Glutamatergic neuron (in vitro differentiated cells): ENCODE measurements around the gene C11orf24. TPM values are rescaled to one million over a fixed set of nuclear protein-coding genes. Genes with fewer than 3 reads are reported as not detected.
"Not testable (repeated sequence)": the region's sequence is repeated elsewhere in the genome, so short reads cannot be mapped to it uniquely, and the experiment has no call there.

Experiments
- DNase-seq: peaks from one replicate; pipeline ENCODE4 v3.0.0; 2022
- H3K27ac Mint-ChIP-seq: one replicate; pipeline ENCODE4 v1.8.0; 2020; ENCODE audit warnings: mild to moderate bottlenecking, mixed read lengths, inconsistent platforms; ENCODE audit not compliant: unreplicated experiment
- H3K27me3 Mint-ChIP-seq: one replicate; pipeline ENCODE4 v1.8.0; 2020; ENCODE audit warnings: mild to moderate bottlenecking, moderate library complexity, mixed read lengths, inconsistent platforms; ENCODE audit not compliant: unreplicated experiment
- H3K36me3 Mint-ChIP-seq: one replicate; pipeline ENCODE4 v1.8.0; 2020; ENCODE audit warnings: mild to moderate bottlenecking, mixed read lengths, inconsistent platforms; ENCODE audit not compliant: unreplicated experiment
- H3K4me1 Mint-ChIP-seq: one replicate; pipeline ENCODE4 v1.8.0; 2020; ENCODE audit warnings: mild to moderate bottlenecking, low read depth, mixed read lengths, inconsistent platforms; ENCODE audit not compliant: unreplicated experiment
- H3K4me3 Mint-ChIP-seq: one replicate; pipeline ENCODE4 v1.8.0; 2020; ENCODE audit warnings: mild to moderate bottlenecking, mixed read lengths, inconsistent platforms; ENCODE audit not compliant: unreplicated experiment
- H3K9me3 Mint-ChIP-seq: one replicate; pipeline ENCODE4 v1.8.0; 2020; ENCODE audit warnings: mild to moderate bottlenecking, moderate library complexity, mixed read lengths, inconsistent platforms; ENCODE audit not compliant: unreplicated experiment
- total RNA-seq: library from RNA; stranded (reverse); fragmentation: NEBNext Ultra II Directional; extraction: Animal tissue kit (Norgen Biotek cat#: 25700); gene quantifications from one replicate; pipeline ENCODE4 v1.2.1, GENCODE V29; 2021; ENCODE audit not compliant: unreplicated experiment
- TF ChIP-seq, protein P1 (sequence below): fragments of 200-600 bp; sonication (generic); IDR thresholded peaks from one replicate; pipeline ENCODE4 v1.5.0; 2021; ENCODE audit not compliant: partially characterized antibody, unreplicated experiment

The C11orf24 gene
- total RNA-seq, 1 donor from 2014 or later, result 58.4 TPM

DNA sequence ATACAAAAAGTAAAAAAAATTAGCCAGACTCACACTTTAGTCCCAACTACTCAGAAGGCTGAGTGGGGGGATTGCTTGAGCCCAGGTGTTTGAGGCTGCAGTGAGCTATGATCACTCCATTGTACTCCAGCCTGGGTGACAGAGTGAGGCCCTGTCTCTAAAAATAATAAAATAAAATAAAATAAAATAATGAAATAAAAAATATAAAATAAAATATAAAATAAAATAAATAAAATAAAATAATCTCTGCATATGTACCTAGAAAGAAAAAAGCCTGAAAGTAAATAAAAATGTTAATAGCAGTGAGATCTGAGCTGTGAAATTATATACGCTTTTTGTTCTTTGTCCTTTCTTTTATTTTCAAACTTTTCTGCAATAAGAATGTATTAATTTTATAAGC lies 23.5 kb upstream of the C11orf24 start:
- TF ChIP-seq, protein P1, sequence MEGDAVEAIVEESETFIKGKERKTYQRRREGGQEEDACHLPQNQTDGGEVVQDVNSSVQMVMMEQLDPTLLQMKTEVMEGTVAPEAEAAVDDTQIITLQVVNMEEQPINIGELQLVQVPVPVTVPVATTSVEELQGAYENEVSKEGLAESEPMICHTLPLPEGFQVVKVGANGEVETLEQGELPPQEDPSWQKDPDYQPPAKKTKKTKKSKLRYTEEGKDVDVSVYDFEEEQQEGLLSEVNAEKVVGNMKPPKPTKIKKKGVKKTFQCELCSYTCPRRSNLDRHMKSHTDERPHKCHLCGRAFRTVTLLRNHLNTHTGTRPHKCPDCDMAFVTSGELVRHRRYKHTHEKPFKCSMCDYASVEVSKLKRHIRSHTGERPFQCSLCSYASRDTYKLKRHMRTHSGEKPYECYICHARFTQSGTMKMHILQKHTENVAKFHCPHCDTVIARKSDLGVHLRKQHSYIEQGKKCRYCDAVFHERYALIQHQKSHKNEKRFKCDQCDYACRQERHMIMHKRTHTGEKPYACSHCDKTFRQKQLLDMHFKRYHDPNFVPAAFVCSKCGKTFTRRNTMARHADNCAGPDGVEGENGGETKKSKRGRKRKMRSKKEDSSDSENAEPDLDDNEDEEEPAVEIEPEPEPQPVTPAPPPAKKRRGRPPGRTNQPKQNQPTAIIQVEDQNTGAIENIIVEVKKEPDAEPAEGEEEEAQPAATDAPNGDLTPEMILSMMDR, result no peak
- no peak for DNase-seq
- no peaks in the 10 kb centered on the region for H3K36me3 Mint-ChIP-seq
- no peaks in the 10 kb centered on the region for H3K27me3 Mint-ChIP-seq
- H3K4me3 Mint-ChIP-seq, result no peak overlapping the region
- H3K9me3 Mint-ChIP-seq, result peaks cover 3% of the 10 kb centered on the region
- no peaks in the 10 kb centered on the region for H3K4me1 Mint-ChIP-seq
- no peak overlapping the region for H3K27ac Mint-ChIP-seq

DNA sequence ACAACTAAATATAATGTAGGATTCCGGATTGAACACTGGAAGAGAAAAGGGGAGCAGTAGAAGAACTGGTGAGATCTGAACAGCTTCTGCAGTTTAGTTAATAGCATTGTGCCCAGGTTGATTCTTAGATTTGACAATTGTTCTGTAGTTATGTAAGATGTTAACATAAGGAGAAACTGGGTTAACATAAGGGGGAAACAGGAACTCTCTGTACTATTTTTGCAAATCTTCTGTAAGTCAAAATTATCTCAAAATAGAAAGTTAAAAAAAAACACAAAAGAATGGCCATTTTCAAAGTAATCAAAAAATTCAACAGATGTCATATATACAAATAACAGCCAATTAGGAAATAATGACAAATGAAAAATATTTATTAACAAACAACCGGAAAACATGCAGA lies 21.9 kb upstream of the C11orf24 start:
- TF ChIP-seq, protein P1, result no peak
- Mint-ChIP-seq H3K36me3 (no peaks in the 10 kb centered on the region), H3K27me3 (no peaks in the 10 kb centered on the region), H3K4me3 (no peak overlapping the region), H3K4me1 (no peaks in the 10 kb centered on the region), H3K9me3 (peaks cover 1% of the 10 kb centered on the region), H3K27ac (no peak overlapping the region)
- DNase-seq, result no peak

DNA sequence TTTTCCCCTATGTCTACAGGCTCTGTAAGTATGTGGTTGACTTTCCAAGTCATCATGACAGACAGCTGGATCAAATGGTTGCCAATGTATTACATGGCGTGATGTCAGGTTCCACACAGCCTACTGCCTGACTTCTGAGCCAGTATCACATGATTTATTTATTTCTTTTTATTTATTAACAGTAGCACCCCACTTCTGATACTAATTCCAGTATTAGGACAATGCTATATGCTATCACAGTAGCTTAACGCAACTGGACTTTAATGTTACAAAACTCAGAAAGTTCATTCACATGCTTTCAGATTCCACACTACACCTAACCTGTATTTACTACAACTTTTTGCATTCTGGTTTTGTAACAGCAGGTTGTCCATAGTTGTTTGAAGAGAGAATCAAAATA lies 17.7 kb upstream of the C11orf24 start:
- Mint-ChIP-seq H3K27me3 (no peaks in the 10 kb centered on the region), H3K4me3 (no peak overlapping the region), H3K4me1 (no peaks in the 10 kb centered on the region), H3K36me3 (peaks cover 5% of the 10 kb centered on the region), H3K9me3 (peaks cover 3% of the 10 kb centered on the region), H3K27ac (no peak overlapping the region)
- TF ChIP-seq, protein P1, result no peak
- no peak for DNase-seq

DNA sequence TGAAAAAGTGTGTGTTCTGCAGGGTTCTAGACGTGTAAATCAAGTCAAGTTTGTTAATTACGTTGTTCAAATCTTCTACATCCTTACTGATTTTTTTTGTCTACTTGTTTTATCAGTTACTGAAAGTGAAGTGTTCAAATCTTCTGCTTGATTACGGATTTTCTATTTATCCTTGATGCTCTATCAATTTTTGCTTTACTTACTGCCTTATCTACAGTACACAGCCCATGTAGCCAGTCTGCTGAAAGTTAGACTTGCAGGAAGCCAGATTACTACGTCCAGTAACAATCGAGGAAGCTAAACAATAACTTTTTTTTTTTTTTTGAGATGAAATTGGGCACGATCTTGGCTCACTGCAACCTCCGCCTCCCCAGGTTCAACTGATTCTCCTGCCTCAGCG lies 15.6 kb upstream of the C11orf24 start:
- Mint-ChIP-seq H3K36me3 (peaks cover 9% of the 10 kb centered on the region), H3K9me3 (peaks cover 5% of the 10 kb centered on the region), H3K27me3 (peaks cover 2% of the 10 kb centered on the region), H3K4me3 (no peak overlapping the region), H3K4me1 (no peaks in the 10 kb centered on the region), H3K27ac (no peak overlapping the region)
- TF ChIP-seq, protein P1, result no peak
- DNase-seq, result no peak

DNA sequence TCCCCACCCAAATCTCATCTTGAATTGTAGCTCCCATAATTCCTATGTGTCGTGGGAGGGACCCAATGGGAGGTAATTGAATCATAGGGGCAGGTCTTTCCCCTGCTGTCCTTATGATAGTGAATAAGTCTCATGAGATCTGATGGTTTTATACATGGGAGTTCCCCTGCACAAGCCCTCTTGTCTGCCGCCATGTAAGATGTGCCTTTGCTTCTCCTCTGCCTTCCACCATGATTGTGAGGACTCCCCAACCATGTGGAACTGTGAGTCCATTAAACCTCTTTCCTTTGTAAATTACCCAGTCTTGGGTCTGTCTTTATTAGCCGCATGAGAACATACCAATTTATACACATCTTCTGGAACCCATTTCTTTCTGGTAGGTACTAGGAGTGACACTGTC lies 12.8 kb upstream of the C11orf24 start:
- H3K9me3 Mint-ChIP-seq, H3K4me3 Mint-ChIP-seq, H3K27me3 Mint-ChIP-seq, H3K4me1 Mint-ChIP-seq, DNase-seq, H3K36me3 Mint-ChIP-seq, H3K27ac Mint-ChIP-seq: not testable (repeated sequence)

DNA sequence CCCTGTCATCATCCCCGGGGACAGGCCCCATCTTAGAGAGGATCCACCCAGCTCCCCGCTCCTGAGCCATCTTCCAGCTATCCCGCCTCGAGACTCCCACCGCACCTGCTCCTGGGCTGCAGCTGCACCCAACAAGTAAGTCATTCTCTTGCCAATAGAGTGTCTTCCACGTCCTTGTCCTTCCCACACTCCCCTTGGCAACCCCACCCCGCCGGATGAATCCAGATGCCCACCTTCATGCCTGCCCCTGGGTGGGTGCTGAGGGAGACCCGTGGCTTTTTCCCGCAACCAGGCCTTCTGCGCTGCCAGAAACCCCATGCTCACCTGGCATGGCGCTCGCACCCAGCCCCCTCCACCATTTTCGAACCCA lies 11.1 kb upstream of the C11orf24 start:
- Mint-ChIP-seq H3K36me3 (peaks cover 9% of the 10 kb centered on the region), H3K9me3 (peaks cover 5% of the 10 kb centered on the region), H3K27me3 (peaks cover 2% of the 10 kb centered on the region), H3K4me3 (no peak overlapping the region), H3K4me1 (no peaks in the 10 kb centered on the region), H3K27ac (no peak overlapping the region)
- TF ChIP-seq, protein P1, result no peak
- no peak for DNase-seq
